ENCODE results near the gene LEMD1.
"Not testable (repeated sequence)": the region's sequence is repeated elsewhere in the genome, so short reads cannot be mapped to it uniquely, and the experiment has no call there.

The LEMD1 gene

GRCh38 chr1:205441716-205442050, 19.8 kb upstream of the LEMD1 start:
- Mint-ChIP-seq H3K36me3 (ENCODE audit: low read depth) (no peaks in the 10 kb centered on the region), H3K4me1 (ENCODE audit: low read depth) (peaks cover 35% of the 10 kb centered on the region), H3K4me3 (peak overlapping the region; percentile 67), H3K27me3 (peaks cover 79% of the 10 kb centered on the region), H3K27ac (no peak overlapping the region), H3K9me3 (no peaks in the 10 kb centered on the region)
- intact Hi-C loops (cut with micrococcal nuclease), result no loop called here

GRCh38 chr1:205441318-205441633, 19.4 kb upstream of the LEMD1 start:
- Mint-ChIP-seq H3K4me3 (peak overlapping the region; percentile 67), H3K27me3 (peaks cover 81% of the 10 kb centered on the region), H3K36me3 (ENCODE audit: low read depth) (no peaks in the 10 kb centered on the region), H3K27ac (no peak overlapping the region), H3K4me1 (ENCODE audit: low read depth) (peaks cover 39% of the 10 kb centered on the region), H3K9me3 (no peaks in the 10 kb centered on the region)
- intact Hi-C loops (cut with micrococcal nuclease), result no loop called here

GRCh38 chr1:205440476-205441317, 18.8 kb upstream of the LEMD1 start:
- peaks cover 79% of the 10 kb centered on the region for H3K27me3 Mint-ChIP-seq
- no peaks in the 10 kb centered on the region for H3K36me3 Mint-ChIP-seq (ENCODE audit: low read depth)
- no peak overlapping the region for H3K27ac Mint-ChIP-seq
- peak overlapping the region; percentile 67 for H3K4me3 Mint-ChIP-seq
- peaks cover 44% of the 10 kb centered on the region for H3K4me1 Mint-ChIP-seq (ENCODE audit: low read depth)
- no peaks in the 10 kb centered on the region for H3K9me3 Mint-ChIP-seq
- intact Hi-C loops (cut with micrococcal nuclease), result no loop called here

GRCh38 chr1:205440121-205440475, 18.2 kb upstream of the LEMD1 start:
- H3K27ac Mint-ChIP-seq, result no peak overlapping the region
- no peak overlapping the region for H3K4me3 Mint-ChIP-seq

GRCh38 chr1:205438213-205439158, 16.6 kb upstream of the LEMD1 start:
- Mint-ChIP-seq H3K4me1 (ENCODE audit: low read depth) (peaks cover 53% of the 10 kb centered on the region), H3K4me3 (no peak overlapping the region), H3K27me3 (peaks cover 61% of the 10 kb centered on the region), H3K36me3 (ENCODE audit: low read depth) (no peaks in the 10 kb centered on the region), H3K27ac (no peak overlapping the region), H3K9me3 (no peaks in the 10 kb centered on the region)
- intact Hi-C loops (cut with micrococcal nuclease), result no loop called here

More at GRCh38 chr1:205440121-205440475, 18.2 kb upstream of the LEMD1 start:
- H3K4me1 Mint-ChIP-seq (ENCODE audit: low read depth), result peaks cover 50% of the 10 kb centered on the region
- H3K27me3 Mint-ChIP-seq, result peaks cover 73% of the 10 kb centered on the region
- no peaks in the 10 kb centered on the region for H3K9me3 Mint-ChIP-seq
- intact Hi-C loops (cut with micrococcal nuclease), result no loop called here
- no peaks in the 10 kb centered on the region for H3K36me3 Mint-ChIP-seq (ENCODE audit: low read depth)

- Mint-ChIP-seq H3K4me1 (ENCODE audit: low read depth) (peaks cover 53% of the 10 kb centered on the region), H3K9me3 (no peaks in the 10 kb centered on the region), H3K27ac (no peak overlapping the region), H3K4me3 (no peak overlapping the region), H3K36me3 (ENCODE audit: low read depth) (no peaks in the 10 kb centered on the region), H3K27me3 (peaks cover 56% of the 10 kb centered on the region)
- intact Hi-C loops (cut with micrococcal nuclease), result no loop called here
Observed at GRCh38 chr1:205437570-205437969, 15.7 kb upstream of the LEMD1 start.

GRCh38 chr1:205436776-205437410, 15.0 kb upstream of the LEMD1 start:
- intact Hi-C loops (cut with micrococcal nuclease), result no loop called here
- no peak overlapping the region for H3K4me3 Mint-ChIP-seq
- H3K36me3 Mint-ChIP-seq (ENCODE audit: low read depth), result no peaks in the 10 kb centered on the region
- no peaks in the 10 kb centered on the region for H3K9me3 Mint-ChIP-seq
- no peak overlapping the region for H3K27ac Mint-ChIP-seq
- peaks cover 50% of the 10 kb centered on the region for H3K4me1 Mint-ChIP-seq (ENCODE audit: low read depth)
- H3K27me3 Mint-ChIP-seq, result peaks cover 61% of the 10 kb centered on the region

- Mint-ChIP-seq H3K27ac (no peak overlapping the region), H3K9me3 (no peaks in the 10 kb centered on the region), H3K4me3 (no peak overlapping the region), H3K4me1 (ENCODE audit: low read depth) (peaks cover 43% of the 10 kb centered on the region), H3K36me3 (ENCODE audit: low read depth) (no peaks in the 10 kb centered on the region), H3K27me3 (peaks cover 57% of the 10 kb centered on the region)
- intact Hi-C loops (cut with micrococcal nuclease), result no loop called here
Observed at GRCh38 chr1:205435578-205436573, 14.0 kb upstream of the LEMD1 start.

GRCh38 chr1:205434738-205435137, 12.9 kb upstream of the LEMD1 start:
- Mint-ChIP-seq H3K4me1 (ENCODE audit: low read depth) (peaks cover 45% of the 10 kb centered on the region), H3K4me3 (no peak overlapping the region), H3K27ac (no peak overlapping the region), H3K9me3 (no peaks in the 10 kb centered on the region), H3K27me3 (peaks cover 59% of the 10 kb centered on the region), H3K36me3 (ENCODE audit: low read depth) (no peaks in the 10 kb centered on the region)
- intact Hi-C loops (cut with micrococcal nuclease), result no loop called here

GRCh38 chr1:205432692-205433091, 10.8 kb upstream of the LEMD1 start:
- intact Hi-C loops (cut with micrococcal nuclease); H3K36me3 Mint-ChIP-seq (ENCODE audit: low read depth); H3K9me3 Mint-ChIP-seq; H3K27ac Mint-ChIP-seq; H3K4me3 Mint-ChIP-seq: not testable (repeated sequence)
- Mint-ChIP-seq H3K4me1 (ENCODE audit: low read depth) (peaks cover 39% of the 10 kb centered on the region), H3K27me3 (peaks cover 56% of the 10 kb centered on the region)

GRCh38 chr1:205432116-205432515, 10.3 kb upstream of the LEMD1 start:
- no peak overlapping the region for H3K27ac Mint-ChIP-seq
- H3K27me3 Mint-ChIP-seq, result peaks cover 57% of the 10 kb centered on the region
- H3K4me1 Mint-ChIP-seq (ENCODE audit: low read depth), result peaks cover 34% of the 10 kb centered on the region
- no peaks in the 10 kb centered on the region for H3K9me3 Mint-ChIP-seq
- intact Hi-C loops (cut with micrococcal nuclease), result no loop called here
- no peak overlapping the region for H3K4me3 Mint-ChIP-seq
- H3K36me3 Mint-ChIP-seq (ENCODE audit: low read depth), result no peaks in the 10 kb centered on the region

- H3K4me1 Mint-ChIP-seq (ENCODE audit: low read depth), result peaks cover 21% of the 10 kb centered on the region
- H3K27me3 Mint-ChIP-seq, result peaks cover 52% of the 10 kb centered on the region
- H3K27ac Mint-ChIP-seq, result no peak overlapping the region
- intact Hi-C loops (cut with micrococcal nuclease), result no loop called here
- no peaks in the 10 kb centered on the region for H3K36me3 Mint-ChIP-seq (ENCODE audit: low read depth)
- H3K4me3 Mint-ChIP-seq, result peak overlapping the region; percentile 71
- H3K9me3 Mint-ChIP-seq, result no peaks in the 10 kb centered on the region
Observed at GRCh38 chr1:205430696-205431305, 8.9 kb upstream of the LEMD1 start.

Measured in dendritic cell treated with granulocyte-macrophage colony-stimulating factor and Interleukin-4, amounts not matched to agents 40 ng/mL and 50 ng/mL, for 4 days (primary cell).